ENCODE data around the gene MAP7.

The MAP7 gene

GRCh38 chr6:136514591-136514990, 35.6 kb downstream of the MAP7 start:
- no peak for DNase-seq
- no peak for TF ChIP-seq CTCF (IDR thresholded peaks at IDR 0.05; ENCODE audit: low read depth, low read length)
- Histone ChIP-seq H3K27ac (no peak overlapping the region), H3K36me3 (no peaks in the 10 kb centered on the region), H3K27me3 (ENCODE audit: insufficient read depth, low read depth, severe bottlenecking) (no peaks in the 10 kb centered on the region), H3K9me3 (ENCODE audit: severe bottlenecking) (no peaks in the 10 kb centered on the region), H3K4me3 (ENCODE audit: low read depth, low read length) (no peak overlapping the region)

GRCh38 chr6:136511926-136512325, 38.3 kb downstream of the MAP7 start:
- H3K36me3 ChIP-seq: no peaks in the 10 kb centered on the region
- H3K27me3 ChIP-seq (ENCODE audit: insufficient read depth, low read depth, severe bottlenecking): no peaks in the 10 kb centered on the region
- no peaks in the 10 kb centered on the region for H3K9me3 ChIP-seq (ENCODE audit: severe bottlenecking)
- H3K4me3 ChIP-seq (ENCODE audit: low read depth, low read length): no peak overlapping the region
- no peak overlapping the region for H3K27ac ChIP-seq
- TF ChIP-seq CTCF (IDR thresholded peaks at IDR 0.05; ENCODE audit: low read depth, low read length): no peak
- DNase-seq: no peak

GRCh38 chr6:136511397-136511796, 38.8 kb downstream of the MAP7 start:
- H3K27ac ChIP-seq: no peak overlapping the region

GRCh38 chr6:136510782-136511181, 39.4 kb downstream of the MAP7 start:
- Histone ChIP-seq H3K4me3 (ENCODE audit: low read depth, low read length) (no peak overlapping the region), H3K36me3 (no peaks in the 10 kb centered on the region), H3K27me3 (ENCODE audit: insufficient read depth, low read depth, severe bottlenecking) (no peaks in the 10 kb centered on the region), H3K9me3 (ENCODE audit: severe bottlenecking) (no peaks in the 10 kb centered on the region), H3K27ac (no peak overlapping the region)
- no peak for TF ChIP-seq CTCF (IDR thresholded peaks at IDR 0.05; ENCODE audit: low read depth, low read length)
- DNase-seq: no peak

More at GRCh38 chr6:136511397-136511796, 38.8 kb downstream of the MAP7 start:
- DNase-seq: no peak
- TF ChIP-seq CTCF (IDR thresholded peaks at IDR 0.05; ENCODE audit: low read depth, low read length): no peak
- Histone ChIP-seq H3K27me3 (ENCODE audit: insufficient read depth, low read depth, severe bottlenecking) (no peaks in the 10 kb centered on the region), H3K36me3 (no peaks in the 10 kb centered on the region), H3K9me3 (ENCODE audit: severe bottlenecking) (no peaks in the 10 kb centered on the region), H3K4me3 (ENCODE audit: low read depth, low read length) (no peak overlapping the region)

GRCh38 chr6:136510299-136510698, 39.9 kb downstream of the MAP7 start:
- DNase-seq: no peak
- H3K27ac ChIP-seq: no peak overlapping the region
- no peaks in the 10 kb centered on the region for H3K27me3 ChIP-seq (ENCODE audit: insufficient read depth, low read depth, severe bottlenecking)
- no peaks in the 10 kb centered on the region for H3K36me3 ChIP-seq
- TF ChIP-seq CTCF (IDR thresholded peaks at IDR 0.05; ENCODE audit: low read depth, low read length): no peak
- no peak overlapping the region for H3K4me3 ChIP-seq (ENCODE audit: low read depth, low read length)
- no peaks in the 10 kb centered on the region for H3K9me3 ChIP-seq (ENCODE audit: severe bottlenecking)

- Histone ChIP-seq H3K4me3 (ENCODE audit: low read depth, low read length) (no peak overlapping the region), H3K27ac (no peak overlapping the region), H3K9me3 (ENCODE audit: severe bottlenecking) (no peaks in the 10 kb centered on the region), H3K27me3 (ENCODE audit: insufficient read depth, low read depth, severe bottlenecking) (no peaks in the 10 kb centered on the region), H3K36me3 (no peaks in the 10 kb centered on the region)
- TF ChIP-seq CTCF (IDR thresholded peaks at IDR 0.05; ENCODE audit: low read depth, low read length): no peak
- no peak for DNase-seq
Measured at GRCh38 chr6:136508725-136509392, 41.4 kb downstream of the MAP7 start.

All from WERI-Rb-1 (cell line).